SK-N-MC (cell line): Measurements from ENCODE around the gene EVA1B.

Experiments
- EZH2 ChIP-seq: fragments of 200-600 bp; sonication (generic); IDR thresholded peaks from one replicate; pipeline ENCODE4 v1.6.1; 2017; ENCODE audit warnings: antibody characterized with exemption
- FOXP2 ChIP-seq: optimal IDR thresholded peaks from 2 replicates; pipeline ENCODE3; 2011; ENCODE audit warnings: mild to moderate bottlenecking, moderate library complexity; ENCODE audit not compliant: insufficient read depth; ENCODE audit errors: extremely low read length, control extremely low read depth
- POLR2AphosphoS5 ChIP-seq: IDR thresholded peaks from 2 replicates; pipeline ENCODE4 v1.6.1; 2012; ENCODE audit warnings: mild to moderate bottlenecking, low read depth, low read length, borderline replicate concordance

DNA sequence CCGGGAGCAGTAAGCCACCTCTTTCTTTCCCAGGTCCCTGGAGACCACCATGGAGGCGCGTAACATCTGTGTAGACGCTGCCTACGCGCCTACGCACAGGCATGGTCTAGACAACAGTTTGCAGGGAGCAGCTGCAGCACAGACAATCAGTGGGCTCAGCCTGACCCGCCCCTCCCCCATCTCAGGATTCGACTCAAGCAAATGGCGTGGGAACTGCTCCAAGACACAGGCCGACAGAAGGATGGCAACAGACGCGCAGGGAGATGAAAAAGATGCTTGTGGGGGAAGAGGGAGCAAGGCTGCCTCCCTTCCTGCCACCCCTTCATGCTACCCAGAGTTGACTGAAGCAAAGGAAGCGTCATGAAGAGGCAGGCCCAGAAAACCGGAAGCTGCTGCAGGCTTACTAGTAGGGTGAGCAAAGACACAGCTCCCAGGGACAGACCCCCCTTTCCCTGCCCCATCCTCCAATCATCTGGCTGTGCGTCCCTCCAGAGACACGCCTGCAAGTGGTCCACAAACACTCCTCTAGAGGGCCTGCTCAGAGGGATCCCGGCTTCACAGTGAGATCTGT lies 42.7 kb upstream of the EVA1B start:
- TF ChIP-seq POLR2AphosphoS5 (no peak), EZH2 (no peak), FOXP2 (no peak)
